A172 (cell line): ENCODE measurements around the gene MALAT1. TPM values are rescaled to one million over a fixed set of nuclear protein-coding genes. Genes with fewer than 3 reads are reported as not detected.
"Not testable (repeated sequence)": the region's sequence is repeated elsewhere in the genome, so short reads cannot be mapped to it uniquely, and the experiment has no call there.

Experiments
- DNase-seq: peaks from one replicate; pipeline ENCODE4 v3.0.0-alpha.2; 2015; ENCODE audit warnings: low spot score
- total RNA-seq: library from RNA; depleted of rRNA; stranded (reverse); fragments of >200 nt; shearing (Covaris generic); gene quantifications from 2 replicates; pipeline ENCODE4 v1.2.3, GENCODE V29; 2014; rRNA removed

The MALAT1 gene
- 1,067 and 1,084 TPM in 2 replicates for total RNA-seq

DNA sequence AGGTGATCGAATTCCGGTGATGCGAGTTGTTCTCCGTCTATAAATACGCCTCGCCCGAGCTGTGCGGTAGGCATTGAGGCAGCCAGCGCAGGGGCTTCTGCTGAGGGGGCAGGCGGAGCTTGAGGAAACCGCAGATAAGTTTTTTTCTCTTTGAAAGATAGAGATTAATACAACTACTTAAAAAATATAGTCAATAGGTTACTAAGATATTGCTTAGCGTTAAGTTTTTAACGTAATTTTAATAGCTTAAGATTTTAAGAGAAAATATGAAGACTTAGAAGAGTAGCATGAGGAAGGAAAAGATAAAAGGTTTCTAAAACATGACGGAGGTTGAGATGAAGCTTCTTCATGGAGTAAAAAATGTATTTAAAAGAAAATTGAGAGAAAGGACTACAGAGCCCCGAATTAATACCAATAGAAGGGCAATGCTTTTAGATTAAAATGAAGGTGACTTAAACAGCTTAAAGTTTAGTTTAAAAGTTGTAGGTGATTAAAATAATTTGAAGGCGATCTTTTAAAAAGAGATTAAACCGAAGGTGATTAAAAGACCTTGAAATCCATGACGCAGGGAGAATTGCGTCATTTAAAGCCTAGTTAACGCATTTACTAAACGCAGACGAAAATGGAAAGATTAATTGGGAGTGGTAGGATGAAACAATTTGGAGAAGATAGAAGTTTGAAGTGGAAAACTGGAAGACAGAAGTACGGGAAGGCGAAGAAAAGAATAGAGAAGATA lies at the start of gene MALAT1:
MALAT1 (plus strand) TSS at position 69 of the 736 bp plus-strand sequence.
- peak; percentile 83 for DNase-seq

DNA sequence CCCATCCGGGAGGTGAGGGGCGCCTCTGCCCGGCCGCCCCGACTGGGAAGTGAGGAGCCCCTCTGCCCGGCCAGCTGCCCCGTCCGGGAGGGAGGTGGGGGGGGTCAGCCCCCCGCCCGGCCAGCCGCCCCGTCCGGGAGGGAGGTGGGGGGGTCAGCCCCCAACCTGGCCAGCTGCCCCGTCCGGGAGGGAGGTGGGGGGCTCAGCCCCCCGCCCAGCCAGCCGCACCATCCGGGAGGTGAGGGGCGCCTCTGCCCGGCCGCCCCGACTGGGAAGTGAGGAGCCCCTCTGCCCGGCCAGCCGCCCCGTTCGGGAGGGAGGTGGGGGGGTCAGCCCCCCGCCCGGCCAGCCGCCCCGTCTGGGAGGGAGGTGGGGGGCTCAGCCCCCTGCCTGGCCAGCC lies 47.5 kb upstream of the MALAT1 start:
- DNase-seq = not testable (repeated sequence)

DNA sequence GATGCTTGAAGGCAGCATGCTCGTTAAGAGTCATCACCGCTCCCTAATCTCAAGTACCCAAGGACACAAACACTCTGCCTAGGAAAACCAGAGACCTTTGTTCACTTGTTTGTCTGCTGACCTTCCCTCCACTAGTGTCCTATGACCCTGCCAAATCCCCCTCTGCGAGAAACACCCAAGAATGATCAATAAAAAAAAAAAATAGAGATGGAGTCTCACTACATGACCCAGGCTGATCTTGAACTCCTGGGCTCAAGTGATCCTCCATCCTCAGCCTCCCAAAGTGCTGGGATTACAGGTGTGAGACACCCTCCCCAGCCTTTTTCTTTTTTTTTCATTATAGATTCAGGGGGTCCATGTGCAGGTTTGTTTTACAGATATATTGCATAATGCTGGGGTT lies 46.6 kb upstream of the MALAT1 start:
- DNase-seq = not testable (repeated sequence)

- peak; percentile 87 for DNase-seq
Measured at GRCh38 chr11:65452806-65453490, 45.9 kb upstream of the MALAT1 start.

DNA sequence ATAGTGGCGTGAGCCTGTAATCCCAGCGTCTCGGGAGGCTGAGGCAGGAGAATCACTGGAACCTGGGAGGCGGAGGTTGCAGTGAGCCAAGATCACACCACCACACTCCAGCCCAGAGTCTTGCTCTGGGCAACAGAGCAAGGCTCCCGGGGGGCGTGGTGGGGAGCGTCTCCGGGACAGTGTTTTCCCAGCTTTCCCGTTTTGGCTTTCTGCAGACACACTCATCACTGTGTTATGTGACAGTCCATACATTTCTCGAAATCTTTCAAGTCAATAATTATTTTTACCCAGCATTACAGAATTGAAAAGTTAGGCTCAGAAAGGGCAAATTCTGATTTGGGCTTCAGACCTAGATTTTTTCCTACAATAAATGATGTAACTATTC lies 44.5 kb upstream of the MALAT1 start:
- no peak for DNase-seq

GRCh38 chr11:65454696-65455456 lies 44.0 kb upstream of the MALAT1 start:
- DNase-seq = peak; percentile 42

DNA sequence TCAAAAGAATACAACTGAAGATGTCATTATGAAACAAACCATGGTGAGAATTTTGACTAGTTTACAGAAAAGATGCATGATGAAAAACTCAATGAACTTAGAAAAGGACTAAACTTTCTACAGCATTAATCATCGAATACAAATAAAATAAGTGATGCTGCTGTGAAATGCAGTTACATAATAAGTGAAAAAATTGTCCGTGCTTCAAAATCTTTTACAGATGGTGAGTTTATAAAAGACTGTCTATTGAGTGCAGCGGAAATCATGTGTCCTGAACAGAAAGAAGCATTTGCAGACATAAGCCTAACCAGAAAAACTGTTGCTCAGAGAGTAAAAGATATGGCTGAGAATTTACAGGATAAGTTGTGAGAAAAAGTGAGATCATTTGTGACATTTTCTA lies 42.4 kb upstream of the MALAT1 start:
- DNase-seq = no peak

DNA sequence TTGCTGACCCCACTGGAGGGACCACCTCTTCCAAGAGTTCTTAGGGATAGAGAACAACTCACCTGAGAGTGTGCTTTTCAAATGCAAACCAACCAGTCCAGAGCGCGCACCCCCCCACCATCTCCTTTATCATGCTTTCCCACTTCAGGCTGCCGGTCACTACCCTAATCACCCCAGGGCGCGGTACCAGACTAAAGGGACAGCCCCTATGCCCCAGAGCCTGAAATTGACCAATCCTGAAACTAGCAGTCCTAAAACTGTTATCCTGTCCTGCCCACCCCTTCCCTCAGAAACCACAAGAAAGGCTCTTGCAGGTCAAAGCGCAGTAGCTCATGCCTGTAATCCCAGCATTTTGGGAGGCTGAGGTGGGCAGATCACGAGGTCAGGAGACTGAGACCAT lies 39.3 kb upstream of the MALAT1 start:
- no peak for DNase-seq

DNA sequence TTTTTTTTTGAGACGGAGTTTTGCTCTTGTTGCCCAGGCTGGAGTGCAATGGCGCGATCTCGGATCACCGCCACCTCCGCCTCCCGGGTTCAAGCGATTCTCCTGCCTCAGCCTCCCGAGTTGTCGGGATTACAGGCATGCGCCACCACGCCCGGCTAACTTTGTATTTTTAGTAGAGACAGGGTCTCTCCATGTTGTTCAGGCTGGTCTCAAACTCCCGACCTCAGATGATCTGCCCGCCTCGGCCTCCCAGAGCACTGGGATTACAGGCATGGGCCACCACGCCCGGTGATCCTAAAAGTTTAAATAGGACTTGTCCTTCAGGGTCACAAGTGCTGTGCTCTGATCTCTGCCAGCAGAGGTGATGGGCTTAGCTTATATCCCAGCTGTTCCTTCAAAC lies 33.4 kb upstream of the MALAT1 start:
- not testable (repeated sequence) for DNase-seq

DNA sequence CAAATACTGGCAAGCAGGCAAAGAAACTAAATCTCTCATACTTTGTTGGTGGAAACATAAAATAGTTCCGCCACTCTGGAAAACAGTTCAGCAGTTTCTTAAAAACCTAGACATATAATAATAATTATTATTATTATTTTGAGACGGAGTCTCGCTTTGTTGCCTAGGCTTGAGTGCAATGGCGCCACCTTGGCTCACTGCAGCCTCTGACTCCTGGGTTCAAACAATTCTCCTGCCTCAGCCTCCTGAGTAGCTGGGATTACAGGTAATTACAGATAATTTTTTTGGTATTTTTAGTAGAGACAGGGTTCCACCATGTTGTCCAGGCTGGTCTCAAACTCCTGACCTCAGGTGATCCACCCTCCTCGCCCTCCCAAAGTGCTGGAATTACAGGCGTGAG lies 31.5 kb upstream of the MALAT1 start:
- DNase-seq = not testable (repeated sequence)

- DNase-seq = peak; percentile 57
Measured at GRCh38 chr11:65468874-65469333, 29.9 kb upstream of the MALAT1 start.

DNA sequence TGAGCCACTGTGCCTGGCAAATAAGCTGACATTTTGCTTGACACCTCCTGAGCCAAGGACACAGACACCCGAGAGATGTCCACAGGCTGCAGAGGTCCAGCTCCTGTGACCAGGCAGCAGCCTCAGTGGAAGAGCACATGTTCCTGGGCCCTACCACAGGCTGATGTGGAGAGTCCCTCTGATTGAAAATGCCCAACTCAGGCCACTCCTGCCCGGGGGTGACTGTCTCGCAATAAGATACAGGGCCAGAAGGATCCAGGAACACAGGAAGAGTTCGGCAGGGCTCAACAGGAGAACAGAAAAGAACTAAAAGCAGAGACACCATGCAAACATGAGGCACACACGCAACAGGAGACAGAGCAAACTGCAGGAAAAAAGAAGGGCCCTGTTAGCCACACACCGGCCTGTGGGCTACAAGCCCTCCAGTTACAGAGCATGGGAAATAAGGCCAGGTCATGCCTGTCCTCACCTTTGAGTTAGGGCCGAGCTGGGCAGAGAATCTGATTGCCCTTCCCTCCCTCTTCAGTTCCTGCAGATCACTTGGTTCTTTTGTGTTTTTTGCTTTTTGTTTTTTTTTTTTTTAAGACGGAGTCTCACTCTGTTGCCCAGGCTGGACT lies 28.3 kb upstream of the MALAT1 start:
- no peak for DNase-seq

DNA sequence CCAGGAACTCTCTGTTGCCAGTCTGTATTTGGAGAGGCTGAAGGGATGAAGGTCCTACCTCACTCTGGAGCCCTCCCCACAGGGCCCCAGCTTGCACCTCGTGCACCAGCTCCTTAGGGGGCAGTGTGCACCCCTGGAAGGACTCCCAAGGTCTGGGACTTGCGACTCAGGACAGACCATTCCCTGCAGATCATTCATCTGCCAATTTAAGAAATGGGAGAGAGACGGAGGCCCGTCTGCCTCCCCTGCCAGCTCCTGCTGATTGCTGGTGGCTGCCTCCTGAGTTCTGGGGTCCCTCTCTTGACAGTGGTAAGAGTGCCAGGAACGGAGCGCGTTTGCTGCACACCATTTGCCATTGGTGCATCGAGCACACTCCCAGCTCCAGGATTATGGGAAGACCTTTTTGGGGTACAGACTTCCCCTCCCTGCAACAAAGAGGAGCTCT lies 27.4 kb upstream of the MALAT1 start:
- peak; percentile 76 for DNase-seq

DNA sequence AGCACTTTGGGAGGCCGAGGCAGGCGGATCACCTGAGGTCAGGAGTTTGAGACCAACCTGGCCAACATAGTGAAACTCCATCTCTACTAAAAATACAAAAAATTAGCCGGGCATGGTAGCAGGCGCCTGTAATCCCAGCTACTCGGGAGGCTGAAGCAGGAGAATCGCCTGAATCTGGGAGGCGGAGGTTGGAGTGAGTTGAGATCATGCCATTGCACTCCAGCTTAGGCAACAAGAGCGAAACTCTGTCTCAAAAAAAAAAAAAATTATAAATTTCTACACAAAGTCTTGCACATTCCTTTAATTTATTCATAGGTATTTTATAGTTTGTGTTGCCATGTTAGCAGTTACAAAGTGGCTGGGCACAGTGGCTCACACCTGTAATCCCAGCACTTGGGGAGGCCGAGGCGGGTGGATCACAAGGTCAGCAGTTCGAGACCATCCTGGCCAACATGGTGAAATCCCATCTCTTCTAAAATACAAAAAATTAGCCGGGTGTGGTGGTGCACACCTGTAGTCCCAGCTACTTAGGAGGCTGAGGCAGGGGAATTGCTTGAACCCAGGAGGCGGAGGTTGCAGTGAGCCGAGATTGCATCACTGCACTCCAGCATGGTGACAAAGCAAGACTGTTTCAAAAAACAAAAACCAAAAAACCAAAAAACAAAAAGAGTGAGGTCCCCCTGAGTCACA lies 26.1 kb upstream of the MALAT1 start:
- not testable (repeated sequence) for DNase-seq

- DNase-seq = no peak
Measured at GRCh38 chr11:65473278-65473860, 25.5 kb upstream of the MALAT1 start.

DNA sequence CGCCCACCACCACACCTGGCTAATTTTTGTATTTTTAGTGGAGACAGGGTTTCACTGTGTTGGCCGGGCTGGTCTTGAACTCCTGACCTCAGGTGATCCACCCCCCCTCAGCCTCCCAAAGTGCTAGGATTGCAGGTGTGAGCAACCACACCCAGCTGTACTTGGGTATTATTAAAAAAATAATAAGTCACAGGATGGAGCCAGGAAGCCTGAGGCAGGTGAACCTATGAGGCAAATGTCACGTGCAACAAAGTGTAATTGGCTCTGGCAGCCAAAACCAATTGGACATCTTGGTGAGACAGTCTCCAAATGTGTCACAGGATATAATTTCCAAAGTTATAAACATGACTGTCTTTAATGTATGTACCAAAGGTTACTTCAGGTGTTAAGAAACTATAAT lies 24.0 kb upstream of the MALAT1 start:
- DNase-seq = no peak

GRCh38 chr11:65476632-65477148 lies 22.2 kb upstream of the MALAT1 start:
- DNase-seq = no peak

- DNase-seq = peak; percentile 92
Measured at GRCh38 chr11:65477149-65477965, 21.5 kb upstream of the MALAT1 start.

DNA sequence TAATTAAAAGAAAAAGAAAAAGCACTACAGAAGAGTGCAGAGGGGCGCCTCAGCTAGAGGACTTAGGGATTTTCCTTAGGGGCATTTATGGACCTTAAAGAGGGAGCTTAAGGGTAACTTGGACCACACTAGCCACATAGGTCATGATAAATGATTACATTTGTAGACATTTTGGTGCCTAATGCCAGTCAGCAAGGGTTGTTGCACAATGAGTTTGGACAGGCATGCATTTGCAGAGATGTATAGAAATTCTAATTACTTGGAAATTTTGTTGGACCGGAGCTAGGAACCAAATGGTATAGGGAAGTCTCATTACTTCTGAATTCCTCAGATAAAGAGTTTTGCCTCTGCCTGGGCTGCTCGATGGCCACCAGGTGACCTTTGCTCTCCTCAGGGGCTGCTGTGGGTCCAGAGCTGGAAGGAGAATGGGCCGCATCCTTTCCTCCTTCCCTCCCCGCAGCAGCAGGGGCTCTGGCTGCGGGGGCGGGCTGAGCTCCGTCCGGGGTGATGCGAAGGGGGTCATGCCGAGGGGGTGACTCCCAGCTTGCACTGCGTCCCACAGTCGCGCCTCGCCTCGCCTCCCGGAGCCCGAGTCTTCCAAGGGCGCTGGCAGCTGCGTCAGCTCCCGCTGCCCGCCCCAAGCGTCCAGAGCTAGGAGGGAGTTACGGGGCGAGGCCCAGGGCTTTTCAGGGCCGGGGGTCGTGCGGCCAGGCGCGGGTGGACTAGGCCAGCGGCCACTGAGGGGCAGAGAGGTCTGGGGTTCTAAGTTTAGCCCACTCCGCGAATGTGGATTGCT lies 20.3 kb upstream of the MALAT1 start:
- no peak for DNase-seq
